Adipocyte (in vitro differentiated cells): ENCODE measurements around the gene SLC18A3.

ENCODE experiments used
- DNase-seq: peaks from one replicate; pipeline ENCODE4 v3.0.0-alpha.2; 2015; ENCODE audit warnings: low read depth
- H3K27me3 ChIP-seq: replicated peaks from 2 replicates; pipeline ENCODE4 v1.7.0; 2013; ENCODE audit warnings: mild to moderate bottlenecking, low read length, moderate library complexity; ENCODE audit not compliant: control insufficient read depth, insufficient read depth
- H3K36me3 ChIP-seq: 2 replicates; pipeline ENCODE4 v1.7.0; 2013; ENCODE audit warnings: low read length, mild to moderate bottlenecking, moderate library complexity; ENCODE audit not compliant: control insufficient read depth, insufficient read depth, severe bottlenecking
- H3K4me1 ChIP-seq: 2 replicates; pipeline ENCODE4 v1.7.0; 2013; ENCODE audit warnings: mild to moderate bottlenecking, low read length, moderate library complexity; ENCODE audit not compliant: control insufficient read depth, insufficient read depth
- H3K4me3 ChIP-seq: 2 replicates; pipeline ENCODE4 v1.7.0; 2013; ENCODE audit warnings: mild to moderate bottlenecking, low read length, moderate library complexity
- H3K9ac ChIP-seq: 2 replicates; pipeline ENCODE4 v1.7.0; 2013; ENCODE audit warnings: mild to moderate bottlenecking, low read length, moderate library complexity
- H3K9me3 ChIP-seq: 2 replicates; pipeline ENCODE4 v1.7.0; 2013; ENCODE audit warnings: mild to moderate bottlenecking, low read length, moderate library complexity; ENCODE audit not compliant: control insufficient read depth

SLC18A3 gene

DNA sequence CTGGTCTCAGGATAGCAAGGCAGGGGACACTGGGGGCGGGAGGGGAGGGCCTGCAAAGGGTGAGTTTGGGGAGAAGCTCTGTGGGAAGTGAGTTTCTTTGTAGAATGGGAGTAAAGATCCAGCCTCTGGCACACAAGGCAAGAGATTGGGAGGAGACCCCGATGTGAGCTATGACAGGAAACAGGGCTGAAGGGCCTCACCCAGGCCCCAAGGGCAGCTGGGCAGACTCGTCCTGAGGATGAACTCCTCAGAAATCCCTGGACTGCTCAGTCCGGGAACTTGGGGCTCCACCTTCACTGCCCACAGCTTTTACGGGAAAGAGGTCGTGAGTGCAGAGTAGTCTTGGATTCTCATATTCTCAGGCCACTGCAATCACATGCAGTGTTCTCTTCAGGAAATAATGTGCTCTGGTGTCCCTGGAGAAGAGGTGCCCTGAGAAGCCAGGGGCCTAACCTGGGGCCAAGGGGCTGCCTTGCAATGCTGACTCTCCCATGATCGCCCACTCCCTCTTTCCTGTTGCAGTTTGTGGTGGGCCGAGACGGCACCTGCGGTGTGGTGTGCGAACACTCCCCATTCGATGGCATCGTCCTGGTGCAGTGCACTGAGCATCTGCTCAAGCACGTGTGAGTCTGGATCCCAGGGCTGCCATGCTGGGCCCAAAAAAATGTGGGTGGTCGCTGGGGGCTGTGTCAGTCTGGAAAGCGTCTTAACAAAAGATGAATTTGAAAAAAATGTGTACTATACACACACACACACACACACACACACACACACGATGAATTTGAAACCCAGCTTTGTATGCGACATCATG lies 38.1 kb downstream of the SLC18A3 start:
- no peak for DNase-seq
- H3K36me3 ChIP-seq, result no peaks in the 10 kb centered on the region
- H3K9ac ChIP-seq, result no peak overlapping the region
- peaks cover 63% of the 10 kb centered on the region for H3K27me3 ChIP-seq
- no peaks in the 10 kb centered on the region for H3K9me3 ChIP-seq
- H3K4me3 ChIP-seq, result no peak overlapping the region
- H3K4me1 ChIP-seq, result peaks cover 4% of the 10 kb centered on the region

DNA sequence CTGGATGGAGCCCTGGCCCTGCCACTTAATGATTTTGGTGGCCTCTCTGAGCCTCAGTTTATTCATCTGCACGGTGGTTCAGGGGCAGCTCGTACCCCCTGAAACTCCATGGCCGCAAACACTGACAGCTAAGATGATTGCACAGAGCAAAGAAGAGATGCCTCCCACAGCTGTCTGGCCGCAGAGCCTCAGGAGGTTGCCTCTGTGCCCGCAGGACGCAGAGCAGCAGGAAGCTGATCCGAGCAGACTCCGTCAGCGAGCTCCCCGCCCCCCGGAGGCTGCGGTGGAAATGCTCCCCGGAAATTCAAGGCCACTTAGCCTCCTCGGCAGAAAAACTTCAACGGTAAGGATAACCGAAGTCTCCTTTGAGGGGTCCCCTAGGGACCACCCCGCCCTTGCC lies 39.2 kb downstream of the SLC18A3 start:
- Histone ChIP-seq H3K36me3 (no peaks in the 10 kb centered on the region), H3K4me1 (peaks cover 4% of the 10 kb centered on the region), H3K27me3 (peaks cover 57% of the 10 kb centered on the region), H3K9me3 (no peaks in the 10 kb centered on the region), H3K9ac (no peak overlapping the region), H3K4me3 (no peak overlapping the region)
- DNase-seq, result no peak

DNA sequence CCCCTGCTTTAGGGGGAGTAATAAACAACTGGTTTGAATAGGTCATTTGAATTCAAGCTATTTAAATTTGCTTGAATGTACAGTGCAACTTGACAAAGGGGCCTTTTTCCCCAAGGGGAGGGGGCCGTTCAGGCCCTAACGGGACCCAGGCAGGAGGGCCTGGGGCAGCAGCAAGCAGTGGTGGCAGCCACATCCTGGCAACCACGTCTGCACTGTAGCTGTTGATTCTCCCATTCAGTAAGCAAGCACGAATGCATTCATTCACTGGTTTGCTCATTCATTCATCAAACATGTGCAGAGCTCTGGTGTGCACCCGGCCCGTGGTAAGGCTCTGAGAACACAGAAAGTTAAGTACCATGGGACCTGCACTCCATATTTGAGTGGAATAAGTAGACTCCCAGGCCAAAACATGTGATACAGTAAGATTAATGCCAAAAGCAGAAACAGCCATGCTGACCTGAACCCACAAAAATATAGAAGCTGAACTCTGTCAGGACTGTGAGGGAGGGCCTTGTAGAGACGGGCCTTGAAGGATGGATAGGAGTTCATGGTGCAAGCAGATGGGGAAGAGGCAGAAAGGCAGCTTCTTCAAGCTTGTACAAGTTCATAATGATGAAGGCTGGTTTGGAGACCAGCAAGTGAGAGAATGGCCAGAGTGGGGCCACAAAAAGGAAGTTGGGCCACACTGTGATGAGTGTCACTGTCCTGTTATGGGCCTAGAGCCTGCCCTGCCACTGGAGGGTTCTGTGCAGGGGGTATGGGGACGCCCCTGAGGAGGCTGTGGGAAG lies 40.0 kb downstream of the SLC18A3 start:
- no peaks in the 10 kb centered on the region for H3K36me3 ChIP-seq
- H3K27me3 ChIP-seq, result peaks cover 49% of the 10 kb centered on the region
- no peaks in the 10 kb centered on the region for H3K9me3 ChIP-seq
- peaks cover 4% of the 10 kb centered on the region for H3K4me1 ChIP-seq
- DNase-seq, result no peak
- no peak overlapping the region for H3K9ac ChIP-seq
- H3K4me3 ChIP-seq, result no peak overlapping the region

DNA sequence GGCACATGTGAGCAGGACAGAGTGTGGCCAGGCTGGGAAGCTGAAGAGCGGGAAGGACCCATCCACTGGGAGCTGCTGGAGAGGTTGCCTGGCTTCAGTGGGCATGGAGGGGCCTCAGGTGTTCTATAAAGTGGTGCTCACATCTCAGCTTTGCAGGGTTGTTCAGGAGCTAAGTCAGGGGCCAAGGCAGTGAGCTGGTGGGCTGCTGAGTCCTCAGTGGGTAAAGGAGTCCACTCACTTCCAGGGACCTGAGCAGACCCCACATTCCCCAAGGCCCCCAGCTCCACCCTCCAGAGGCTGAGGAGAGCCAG lies 40.6 kb downstream of the SLC18A3 start:
- peaks cover 49% of the 10 kb centered on the region for H3K27me3 ChIP-seq
- DNase-seq, result no peak
- no peak overlapping the region for H3K4me3 ChIP-seq
- H3K9me3 ChIP-seq, result no peaks in the 10 kb centered on the region
- peaks cover under 1% of the 10 kb centered on the region for H3K4me1 ChIP-seq
- no peak overlapping the region for H3K9ac ChIP-seq
- H3K36me3 ChIP-seq, result no peaks in the 10 kb centered on the region

DNA sequence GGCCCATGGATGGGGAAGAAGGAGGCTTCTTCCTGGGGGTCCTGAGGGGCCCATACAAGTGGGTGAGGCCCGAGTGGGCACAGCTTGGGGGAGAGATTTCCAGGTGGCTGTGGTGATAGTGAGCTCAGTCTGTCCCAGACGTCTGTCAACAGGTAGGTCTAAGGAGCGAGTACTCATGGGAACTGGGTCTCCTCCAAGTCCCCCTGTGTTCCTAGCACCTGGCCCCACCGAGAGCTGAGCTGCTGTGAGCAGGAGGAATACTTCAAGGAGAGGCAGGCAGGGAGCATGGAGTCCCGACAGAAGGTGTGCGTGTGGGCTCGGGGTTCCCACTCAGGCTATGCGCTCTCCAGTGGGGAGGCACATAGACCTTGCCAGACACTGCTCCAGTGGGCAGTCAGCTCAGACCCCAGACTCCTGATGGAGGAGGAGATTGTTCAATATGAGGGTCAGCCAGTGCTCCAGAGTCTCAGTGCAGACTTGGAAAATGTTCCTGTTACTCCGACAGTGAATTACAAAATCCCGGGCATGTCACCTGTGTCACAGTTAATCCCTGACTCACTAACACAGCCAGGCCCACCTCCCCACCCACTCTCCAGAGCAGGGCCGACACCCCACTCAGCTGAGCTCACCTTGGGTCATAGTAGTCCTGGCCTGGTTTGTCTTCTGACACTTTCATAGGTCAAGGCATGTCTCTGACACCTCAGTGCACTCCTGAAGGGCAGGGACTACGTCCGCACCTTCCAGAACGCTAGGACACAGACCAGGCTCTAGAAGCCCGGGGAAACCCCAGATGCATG lies 41.1 kb downstream of the SLC18A3 start:
- Histone ChIP-seq H3K27me3 (peaks cover 48% of the 10 kb centered on the region), H3K9me3 (no peaks in the 10 kb centered on the region), H3K4me1 (no peaks in the 10 kb centered on the region), H3K4me3 (no peak overlapping the region), H3K36me3 (no peaks in the 10 kb centered on the region), H3K9ac (no peak overlapping the region)
- DNase-seq, result no peak

DNA sequence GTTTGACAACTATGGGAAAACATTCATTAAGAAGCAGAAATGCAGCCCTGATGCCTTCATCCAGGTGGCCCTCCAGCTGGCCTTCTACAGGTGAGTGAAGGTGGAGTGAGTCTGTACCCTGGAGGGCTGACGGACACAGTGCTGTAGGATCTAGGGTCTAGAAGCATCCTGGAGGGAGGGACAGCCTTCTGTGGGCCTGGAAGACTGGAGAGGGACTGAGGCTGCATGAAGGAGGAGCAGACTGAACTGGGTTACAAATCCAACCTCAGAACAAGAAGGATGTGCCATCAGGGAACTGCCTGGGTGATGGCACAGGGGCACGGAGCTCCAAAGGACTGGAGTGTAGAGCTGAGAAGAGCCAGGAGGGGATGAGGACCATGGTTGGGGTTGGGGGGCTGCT lies 41.8 kb downstream of the SLC18A3 start:
- peaks cover 51% of the 10 kb centered on the region for H3K27me3 ChIP-seq
- H3K9me3 ChIP-seq, result no peaks in the 10 kb centered on the region
- H3K9ac ChIP-seq, result no peak overlapping the region
- no peaks in the 10 kb centered on the region for H3K36me3 ChIP-seq
- no peaks in the 10 kb centered on the region for H3K4me1 ChIP-seq
- H3K4me3 ChIP-seq, result no peak overlapping the region
- DNase-seq, result no peak

DNA sequence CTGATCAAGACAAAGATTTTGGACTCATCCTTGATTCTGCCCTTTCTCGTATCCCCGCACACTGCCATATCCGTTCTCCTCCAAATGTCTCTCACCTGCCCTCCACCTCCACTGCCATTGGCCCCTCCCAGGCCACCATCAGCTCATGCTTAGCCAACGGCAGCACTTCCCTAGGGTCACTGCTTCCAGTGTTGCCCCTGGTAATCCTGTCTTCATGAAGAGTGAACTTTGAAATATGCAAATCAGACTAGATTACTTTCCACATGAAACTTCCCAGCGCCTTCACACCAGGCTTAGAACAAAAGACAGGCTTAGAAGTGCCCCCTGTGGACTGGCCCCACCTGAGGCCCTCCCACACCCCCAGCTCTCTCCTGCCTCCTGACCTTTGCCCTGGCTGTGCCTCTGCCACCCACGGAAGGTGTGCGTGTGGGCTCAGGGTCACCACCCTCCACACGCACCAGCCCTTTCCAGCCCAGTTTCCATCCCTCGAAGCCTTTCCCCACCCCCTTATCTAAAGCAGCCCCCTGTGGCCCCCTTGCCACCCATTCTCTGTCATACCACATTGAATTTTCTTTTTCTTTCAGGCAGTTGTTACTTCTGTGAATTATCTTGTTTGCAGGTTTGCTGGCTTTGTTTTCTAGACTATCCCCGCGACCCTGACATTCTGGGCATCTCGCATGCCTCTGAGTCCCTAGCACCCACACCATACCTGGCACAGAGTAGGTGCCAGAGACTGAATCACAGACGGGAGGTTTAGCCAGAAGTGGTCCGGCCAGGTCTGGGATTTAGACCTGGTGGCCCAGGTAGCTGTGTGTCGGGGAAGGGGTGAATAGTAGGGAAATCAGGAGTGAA lies 42.5 kb downstream of the SLC18A3 start:
- no peaks in the 10 kb centered on the region for H3K36me3 ChIP-seq

DNA sequence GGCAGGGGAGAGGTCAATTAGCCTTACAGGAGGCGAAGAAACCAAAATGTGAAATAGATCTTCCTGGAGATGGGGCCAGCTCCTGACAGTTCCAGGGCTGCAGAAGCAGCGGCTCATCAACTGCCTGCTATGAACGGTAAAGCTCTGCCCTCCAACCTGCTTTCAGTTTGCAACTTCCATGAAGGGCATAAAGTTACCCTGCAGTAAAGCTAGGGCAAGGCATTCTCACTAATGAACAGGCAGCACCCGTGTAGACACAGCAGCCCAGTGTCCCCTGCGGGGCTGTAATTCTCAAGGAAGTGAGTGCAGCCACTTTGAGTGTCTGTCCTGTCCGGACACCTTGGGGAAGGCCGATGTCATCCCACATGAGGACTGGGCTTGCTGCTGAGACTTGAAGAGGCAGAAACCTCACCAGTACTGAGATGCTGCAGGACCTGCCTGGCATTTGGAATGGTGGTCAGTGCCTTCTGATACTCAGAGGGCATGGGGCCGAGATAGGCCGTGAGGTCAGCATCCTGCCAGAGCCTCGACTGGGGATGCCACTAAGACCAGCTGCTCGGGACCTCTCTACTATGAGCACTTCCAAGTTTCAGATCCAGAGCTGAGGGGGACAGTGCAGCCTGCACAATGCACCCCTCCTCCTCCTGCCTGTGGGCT lies 43.3 kb downstream of the SLC18A3 start:
- Histone ChIP-seq H3K9ac (no peak overlapping the region), H3K4me3 (no peak overlapping the region), H3K27me3 (peaks cover 45% of the 10 kb centered on the region), H3K4me1 (no peaks in the 10 kb centered on the region), H3K9me3 (no peaks in the 10 kb centered on the region), H3K36me3 (no peaks in the 10 kb centered on the region)
- DNase-seq, result no peak

More for the DNA sequence above, 42.5 kb downstream of the SLC18A3 start:
- DNase-seq, result no peak
- no peaks in the 10 kb centered on the region for H3K4me1 ChIP-seq
- no peaks in the 10 kb centered on the region for H3K9me3 ChIP-seq
- H3K4me3 ChIP-seq, result no peak overlapping the region
- H3K9ac ChIP-seq, result no peak overlapping the region
- H3K27me3 ChIP-seq, result peaks cover 45% of the 10 kb centered on the region

DNA sequence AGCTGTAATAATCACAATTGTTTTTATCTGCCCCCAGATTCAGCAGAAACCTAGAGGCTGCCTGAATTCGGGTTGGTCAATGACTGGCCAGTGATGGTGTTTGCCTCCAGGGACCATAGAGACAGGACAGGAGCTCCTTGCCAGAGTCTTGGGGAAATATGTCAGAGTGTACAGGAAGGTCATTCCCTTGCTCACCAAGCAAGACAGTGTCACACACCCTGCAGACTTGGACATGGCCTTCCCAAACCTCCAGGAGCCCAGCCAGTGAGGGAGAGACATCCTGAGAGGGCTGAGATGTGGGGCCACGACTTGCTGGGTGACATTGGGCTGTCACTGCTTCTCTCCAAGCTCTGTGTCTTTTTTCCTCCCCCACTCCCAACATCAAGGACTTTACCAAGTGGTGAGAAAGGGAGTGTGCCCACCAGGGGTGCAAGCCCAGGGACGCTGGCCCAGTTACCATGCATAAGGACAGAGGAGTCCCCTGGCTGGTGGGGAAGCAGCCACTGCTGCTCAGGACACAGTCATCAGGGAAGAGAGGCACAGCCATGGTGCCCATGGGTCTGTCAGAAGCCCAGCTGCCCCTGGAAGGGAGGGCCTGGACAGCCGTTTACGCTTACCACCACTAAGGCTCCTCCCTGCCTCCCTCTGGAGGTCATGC lies 44.1 kb downstream of the SLC18A3 start:
- H3K27me3 ChIP-seq, result peaks cover 39% of the 10 kb centered on the region
- H3K9me3 ChIP-seq, result peaks cover 4% of the 10 kb centered on the region
- H3K9ac ChIP-seq, result no peak overlapping the region
- H3K36me3 ChIP-seq, result no peaks in the 10 kb centered on the region
- no peak overlapping the region for H3K4me3 ChIP-seq
- no peaks in the 10 kb centered on the region for H3K4me1 ChIP-seq
- no peak for DNase-seq

DNA sequence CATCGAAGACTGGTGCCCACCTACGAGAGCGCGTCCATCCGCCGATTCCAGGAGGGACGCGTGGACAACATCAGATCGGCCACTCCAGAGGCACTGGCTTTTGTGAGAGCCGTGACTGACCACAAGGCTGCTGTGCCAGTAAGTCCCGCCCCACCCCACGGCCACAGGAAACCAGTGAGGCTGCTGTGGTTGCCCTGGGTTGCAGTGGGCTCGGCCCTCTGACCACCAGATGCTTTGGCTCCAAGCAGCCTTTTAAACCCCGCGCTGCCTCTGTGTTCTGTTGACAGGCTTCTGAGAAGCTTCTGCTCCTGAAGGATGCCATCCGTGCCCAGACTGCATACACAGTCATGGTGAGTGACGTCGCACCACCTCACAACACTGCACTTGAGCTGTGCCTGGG lies 45.0 kb downstream of the SLC18A3 start:
- no peaks in the 10 kb centered on the region for H3K4me1 ChIP-seq
- peaks cover 6% of the 10 kb centered on the region for H3K9me3 ChIP-seq
- no peaks in the 10 kb centered on the region for H3K36me3 ChIP-seq
- H3K4me3 ChIP-seq, result no peak overlapping the region
- H3K27me3 ChIP-seq, result peaks cover 34% of the 10 kb centered on the region
- no peak overlapping the region for H3K9ac ChIP-seq
- DNase-seq, result no peak
